IPS DF 6.9 (cell line): ENCODE results near the gene FERMT3.

Source experiments
- DNase-seq: peaks from one replicate; pipeline ENCODE4 v3.0.0-alpha.2; 2013; ENCODE audit warnings: low read depth, low spot score
- H3K27ac ChIP-seq: one replicate; pipeline ENCODE4 v1.5.1; 2013; ENCODE audit warnings: low read length, control low read depth
- H3K27me3 ChIP-seq: 2 replicates; pipeline ENCODE4 v1.6.1; 2013; ENCODE audit warnings: mild to moderate bottlenecking, low read length; ENCODE audit not compliant: control insufficient read depth, insufficient read depth
- H3K36me3 ChIP-seq: 2 replicates; pipeline ENCODE4 v1.6.1; 2013; ENCODE audit warnings: low read length; ENCODE audit not compliant: control insufficient read depth, insufficient read depth
- H3K4me1 ChIP-seq: 2 replicates; pipeline ENCODE4 v1.6.1; 2013; ENCODE audit warnings: low read length; ENCODE audit not compliant: control insufficient read depth, insufficient read depth
- H3K4me3 ChIP-seq: 2 replicates; pipeline ENCODE4 v1.5.1; 2013; ENCODE audit warnings: mild to moderate bottlenecking, low read length
- H3K9me3 ChIP-seq: 2 replicates; pipeline ENCODE4 v1.6.1; 2013; ENCODE audit warnings: low read length, inconsistent platforms; ENCODE audit not compliant: control insufficient read depth, insufficient read depth
- WGBS: extraction: QIAGEN DNeasy Blood & Tissue Kit; methylation state at CpG from one replicate; pipeline ENCODE4 v1.1.7; 2013; ENCODE audit warnings: mixed read lengths, missing lambda C conversion rate; ENCODE audit not compliant: insufficient read length, insufficient coverage; 5-methylcytosine and 5-hydroxymethylcytosine counted together

Gene FERMT3

DNA sequence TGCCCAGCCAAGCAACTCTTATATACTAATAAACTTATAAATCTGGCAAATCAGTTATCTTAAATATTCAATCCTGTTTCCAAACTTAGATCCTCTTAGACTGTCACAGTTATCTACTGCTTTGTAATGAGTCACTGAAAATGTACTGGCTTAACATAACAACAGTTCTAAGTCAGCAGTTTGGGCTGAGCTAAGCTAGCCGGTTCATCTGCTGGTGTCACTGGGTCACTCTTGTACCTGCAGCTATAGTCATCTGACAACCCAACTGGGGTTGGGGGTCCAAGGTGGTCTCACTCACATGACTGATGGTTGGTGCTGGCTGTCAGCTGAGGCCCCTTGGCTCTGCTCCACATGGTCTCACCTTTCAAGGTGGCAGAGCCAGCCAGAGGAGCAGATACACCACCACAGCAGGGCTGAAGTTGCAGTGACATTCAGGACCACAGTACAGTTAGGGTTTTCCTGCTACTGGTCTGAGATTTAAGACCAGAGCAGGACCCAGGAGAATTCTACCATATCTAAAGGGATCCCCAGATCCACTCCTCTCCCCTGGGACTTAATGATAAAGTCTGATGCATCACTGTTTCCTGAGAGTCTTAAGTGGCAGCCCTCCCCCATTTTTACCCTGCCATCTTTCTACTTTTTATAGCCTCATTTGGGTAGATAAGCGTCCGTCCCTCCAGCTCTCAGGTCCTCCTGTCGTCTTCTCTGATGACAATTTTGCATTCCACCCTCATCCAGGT is 32.7 kb upstream of the FERMT3 start:
- no peaks in the 10 kb centered on the region for H3K4me1 ChIP-seq
- H3K36me3 ChIP-seq, result no peaks in the 10 kb centered on the region
- H3K4me3 ChIP-seq, result no peak overlapping the region
- no CpG with 5 or more reads among the region's 4 CpGs for WGBS
- no peak overlapping the region for H3K27ac ChIP-seq
- no peaks in the 10 kb centered on the region for H3K9me3 ChIP-seq
- DNase-seq, result no peak
- H3K27me3 ChIP-seq, result no peaks in the 10 kb centered on the region

DNA sequence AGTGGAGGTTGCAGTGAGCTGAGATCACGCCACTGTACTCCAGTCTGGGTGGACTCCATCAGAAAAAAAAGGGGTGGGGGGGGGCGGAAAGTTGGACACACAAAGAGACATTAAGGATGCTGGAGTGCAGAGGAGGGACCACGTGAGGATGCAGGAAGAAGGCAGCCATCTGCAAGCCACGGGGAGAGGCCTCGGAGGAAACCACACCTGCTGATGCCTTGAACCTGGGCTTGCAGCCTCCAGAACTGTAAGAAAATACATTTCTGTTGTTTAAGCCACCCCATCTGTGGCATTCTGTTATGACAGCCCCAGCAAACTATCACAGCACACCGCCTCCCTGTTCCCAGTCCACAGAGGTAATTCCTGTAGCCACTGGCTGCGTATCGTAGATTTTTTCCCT is 29.8 kb upstream of the FERMT3 start:
- Histone ChIP-seq H3K27me3 (no peaks in the 10 kb centered on the region), H3K4me1 (no peaks in the 10 kb centered on the region), H3K27ac (no peak overlapping the region), H3K36me3 (no peaks in the 10 kb centered on the region), H3K4me3 (no peak overlapping the region), H3K9me3 (no peaks in the 10 kb centered on the region)
- WGBS, result no CpG with 5 or more reads among the region's 8 CpGs
- DNase-seq, result no peak

DNA sequence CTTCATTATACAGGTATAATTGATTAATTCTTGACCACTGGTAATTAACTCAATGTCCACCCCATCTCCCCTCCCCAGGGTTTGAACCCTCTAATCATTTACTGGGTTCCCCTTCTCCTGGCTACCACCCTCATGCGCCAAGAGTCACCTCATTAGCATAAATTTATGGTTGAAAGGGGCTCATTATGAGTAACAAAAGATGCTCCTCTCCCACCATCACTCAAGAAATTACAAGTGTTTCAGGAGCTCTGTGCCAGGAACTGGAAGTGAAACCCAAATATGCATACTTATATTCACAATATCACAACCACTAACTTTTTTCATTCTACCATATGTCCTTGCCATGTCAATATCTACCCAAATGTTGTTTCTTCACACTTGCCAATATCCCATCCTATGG is 28.3 kb upstream of the FERMT3 start:
- no peak for DNase-seq
- WGBS, result no CpG with 5 or more reads among the region's 1 CpG
- no peaks in the 10 kb centered on the region for H3K36me3 ChIP-seq
- H3K4me1 ChIP-seq, result no peaks in the 10 kb centered on the region
- H3K27ac ChIP-seq, result no peak overlapping the region
- H3K27me3 ChIP-seq, result no peaks in the 10 kb centered on the region
- H3K9me3 ChIP-seq, result no peaks in the 10 kb centered on the region
- H3K4me3 ChIP-seq, result no peak overlapping the region

DNA sequence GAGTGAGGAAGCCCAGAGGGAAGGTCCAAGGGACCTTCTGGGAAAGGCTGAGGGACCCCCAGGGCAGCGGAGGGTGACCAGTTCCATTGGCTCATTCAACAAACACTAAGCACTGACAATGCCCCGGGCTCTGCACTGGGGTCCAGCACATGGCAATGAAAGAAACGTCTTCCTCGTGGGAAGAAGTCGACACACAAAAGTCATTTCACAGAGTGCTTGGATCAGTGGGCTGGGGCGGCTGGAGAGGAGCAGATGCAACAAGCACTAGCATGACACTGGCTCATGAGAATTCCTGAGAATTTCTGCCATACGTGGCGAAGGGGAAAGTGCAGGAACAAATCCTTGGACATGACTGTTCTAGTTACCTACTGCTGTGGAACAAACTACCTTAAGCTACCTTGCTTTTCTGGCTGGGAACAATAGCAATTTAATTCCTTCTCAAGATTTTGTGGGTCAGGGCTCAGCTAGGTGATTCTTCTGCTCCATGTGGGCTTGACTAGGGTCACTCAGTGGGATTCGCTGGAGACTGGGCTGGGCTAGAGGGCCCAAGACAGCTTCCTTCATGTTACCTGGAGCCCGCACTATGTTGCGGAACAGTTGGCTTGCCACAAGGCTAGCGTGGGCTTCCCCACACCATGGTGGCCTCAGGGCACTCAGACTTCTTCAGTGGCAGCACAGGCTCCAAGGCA is 27.4 kb upstream of the FERMT3 start:
- H3K4me1 ChIP-seq, result no peaks in the 10 kb centered on the region
- H3K9me3 ChIP-seq, result no peaks in the 10 kb centered on the region
- no peak overlapping the region for H3K4me3 ChIP-seq
- no peak overlapping the region for H3K27ac ChIP-seq
- no peak for DNase-seq
- no peaks in the 10 kb centered on the region for H3K36me3 ChIP-seq
- WGBS, result no CpG with 5 or more reads among the region's 12 CpGs
- no peaks in the 10 kb centered on the region for H3K27me3 ChIP-seq

DNA sequence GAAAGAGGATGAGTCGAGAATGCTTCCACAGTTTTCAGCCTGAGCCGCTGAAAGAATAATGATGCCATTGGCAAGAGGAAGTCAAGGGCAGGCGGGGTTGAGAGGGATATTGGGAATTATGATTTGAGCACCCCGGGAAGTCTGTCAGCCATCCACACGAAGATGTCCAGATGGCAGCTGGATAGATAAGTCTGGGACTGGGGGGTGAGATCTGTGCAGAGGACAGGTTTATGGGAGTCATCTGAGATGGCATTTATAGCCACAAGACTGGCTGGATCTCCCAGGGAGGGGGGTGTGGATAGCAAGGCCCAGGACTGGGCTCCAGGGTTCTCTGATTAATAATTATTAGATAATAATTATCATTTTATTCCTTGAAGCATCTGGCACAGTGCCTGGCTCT is 25.6 kb upstream of the FERMT3 start:
- no peak for DNase-seq
- Histone ChIP-seq H3K36me3 (no peaks in the 10 kb centered on the region), H3K4me3 (no peak overlapping the region), H3K9me3 (no peaks in the 10 kb centered on the region), H3K27me3 (no peaks in the 10 kb centered on the region), H3K27ac (no peak overlapping the region), H3K4me1 (no peaks in the 10 kb centered on the region)
- no CpG with 5 or more reads among the region's 5 CpGs for WGBS

DNA sequence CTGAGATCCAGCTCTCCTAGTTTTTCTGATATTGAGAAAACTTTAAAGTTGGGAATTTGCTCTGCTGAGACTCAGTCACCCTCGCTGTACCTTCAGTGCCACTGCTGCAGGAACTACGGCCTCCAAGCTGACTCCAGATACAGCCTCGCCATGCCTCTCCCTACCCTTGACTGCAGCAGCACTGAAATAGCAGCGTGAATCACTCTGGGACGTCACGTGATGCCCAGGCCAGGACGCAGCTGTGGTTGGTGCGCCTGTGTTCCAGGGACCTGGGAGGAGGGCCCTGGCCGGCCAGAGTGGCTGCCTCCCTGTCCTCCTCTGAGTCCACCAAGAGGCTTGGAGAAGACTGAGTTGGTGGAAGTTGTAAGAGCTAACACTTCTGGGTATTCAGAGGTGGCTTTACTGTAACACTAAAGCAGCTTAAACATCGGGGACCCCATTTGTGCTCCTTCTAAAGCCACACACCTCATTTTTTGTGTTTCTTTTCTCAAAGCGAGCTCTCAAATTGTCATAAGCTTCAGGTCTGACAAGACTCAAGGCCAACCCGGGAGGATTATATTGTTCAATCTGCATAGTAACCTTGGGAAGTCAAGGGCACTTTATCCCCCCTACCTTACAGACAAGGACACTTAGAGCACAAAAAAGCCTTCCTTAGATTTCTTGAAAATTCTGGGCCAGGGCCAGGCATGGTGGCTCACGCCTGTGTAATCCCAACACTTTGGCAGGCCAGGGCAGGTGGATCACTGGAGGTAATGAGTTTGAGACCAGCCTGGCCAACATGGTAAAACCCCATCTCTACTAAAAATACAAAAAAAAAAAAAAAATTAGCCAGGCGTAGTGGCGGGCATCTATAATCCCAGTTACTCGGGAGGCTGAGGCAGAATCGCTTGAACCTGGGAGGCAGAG is 24.8 kb upstream of the FERMT3 start:
- Histone ChIP-seq H3K36me3 (no peaks in the 10 kb centered on the region), H3K27ac (no peak overlapping the region), H3K4me1 (no peaks in the 10 kb centered on the region), H3K27me3 (no peaks in the 10 kb centered on the region), H3K4me3 (no peak overlapping the region), H3K9me3 (no peaks in the 10 kb centered on the region)
- no peak for DNase-seq
- WGBS, result no CpG with 5 or more reads among the region's 17 CpGs

DNA sequence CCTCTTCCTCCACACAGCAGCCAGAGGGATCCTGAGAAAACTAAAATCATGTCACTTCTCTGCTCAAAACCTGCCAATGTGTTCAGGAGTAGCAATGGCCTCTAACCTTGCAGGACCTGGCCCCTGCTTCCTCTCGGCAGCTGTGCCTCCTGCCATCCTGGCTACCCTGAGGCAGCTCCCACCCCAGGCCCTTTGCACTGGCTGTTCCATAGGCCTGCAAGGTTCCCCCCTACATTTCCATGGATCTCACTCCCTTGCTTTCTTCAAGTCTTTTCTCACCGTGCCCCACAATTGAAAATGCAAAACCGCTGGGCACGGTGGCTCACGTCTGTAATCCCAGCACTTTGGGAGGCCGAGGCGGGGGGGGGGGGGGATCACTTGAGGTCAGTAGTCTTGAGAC is 22.6 kb upstream of the FERMT3 start:
- H3K4me3 ChIP-seq, result no peak overlapping the region
- H3K9me3 ChIP-seq, result no peaks in the 10 kb centered on the region
- DNase-seq, result no peak
- H3K36me3 ChIP-seq, result no peaks in the 10 kb centered on the region
- no peak overlapping the region for H3K27ac ChIP-seq
- H3K27me3 ChIP-seq, result no peaks in the 10 kb centered on the region
- H3K4me1 ChIP-seq, result no peaks in the 10 kb centered on the region
- WGBS, result no CpG with 5 or more reads among the region's 7 CpGs

DNA sequence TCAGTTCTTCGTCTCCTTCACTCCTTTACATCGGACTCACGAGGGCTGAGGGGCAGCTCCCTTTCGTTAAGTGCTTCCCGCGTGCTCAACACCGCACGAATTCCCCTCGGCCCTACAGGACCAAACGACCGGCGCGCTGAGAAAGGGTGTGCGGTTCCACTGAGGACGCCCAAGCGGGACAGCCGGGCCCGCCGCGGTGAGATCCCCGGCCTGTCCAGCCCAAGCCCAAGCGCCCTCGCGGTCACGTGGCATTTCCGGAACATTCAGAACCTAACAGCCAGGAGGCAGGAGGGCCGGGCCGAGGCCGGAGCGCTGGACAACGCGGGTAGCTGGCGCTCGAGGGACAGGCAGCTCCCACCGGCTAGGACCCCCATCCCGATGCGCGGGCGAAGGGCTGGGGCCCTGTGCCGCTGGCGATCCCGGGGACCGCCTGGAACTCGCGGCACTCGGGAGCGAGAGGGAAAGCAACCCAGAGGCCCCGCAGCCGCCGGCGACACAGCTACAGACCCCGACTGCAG is 21.3 kb upstream of the FERMT3 start:
- no peaks in the 10 kb centered on the region for H3K27me3 ChIP-seq
- H3K4me1 ChIP-seq, result no peaks in the 10 kb centered on the region

DNA sequence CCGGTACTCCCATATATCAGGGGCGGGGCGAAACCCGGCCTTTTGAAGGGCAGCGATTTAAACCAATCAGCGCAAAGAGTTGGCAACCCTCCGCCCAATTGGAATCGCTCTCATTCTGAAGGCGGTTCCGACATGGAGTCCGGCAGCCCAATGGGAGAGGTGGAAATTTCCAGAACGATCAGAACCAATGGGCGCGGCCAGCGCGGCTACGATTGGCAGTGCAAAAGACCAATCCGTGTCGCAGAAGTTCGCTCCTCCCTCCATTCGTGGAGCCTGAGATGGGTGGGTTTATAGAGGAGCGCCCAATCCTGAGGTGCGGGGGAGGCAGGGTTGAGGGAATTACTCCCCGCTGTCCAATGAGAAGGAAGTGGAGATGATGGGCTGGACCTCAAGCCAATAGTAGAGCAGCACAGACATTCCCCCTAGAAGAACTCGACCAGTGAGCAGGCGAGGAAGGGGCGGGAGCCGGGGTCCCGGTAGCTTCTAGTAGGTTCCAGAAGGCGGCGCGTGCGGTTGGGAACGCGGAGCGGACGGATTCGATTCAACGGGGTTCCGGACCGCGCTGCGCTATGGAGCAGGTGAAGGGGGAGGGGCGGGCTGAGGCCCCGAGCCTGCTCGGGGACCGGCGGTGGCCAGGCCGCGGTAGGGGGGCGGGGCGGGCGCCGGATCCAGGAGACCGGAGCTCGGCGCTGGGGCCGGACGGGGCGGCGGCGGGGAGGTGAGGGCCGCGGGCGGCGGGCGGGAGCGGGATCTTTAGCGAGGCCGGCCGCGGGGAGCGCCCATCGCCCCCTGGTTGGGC is 20.6 kb upstream of the FERMT3 start, which contains the start of gene STIP1:
Gene STIP1 (plus strand): TSS at position 479 of the 799 bp plus-strand sequence. CDS start 91 bp downstream, at position 570.
- H3K27me3 ChIP-seq, result no peaks in the 10 kb centered on the region
- peak; percentile 100 for DNase-seq
- peak within 1 kb of the TSS; percentile 71 for H3K4me3 ChIP-seq
- WGBS, result no CpG with 5 or more reads among the region's 74 CpGs
- H3K36me3 ChIP-seq, result no peaks in the 10 kb centered on the region
- no peaks in the 10 kb centered on the region for H3K4me1 ChIP-seq
- H3K27ac ChIP-seq, result no peak within 1 kb of the TSS
- no peaks in the 10 kb centered on the region for H3K9me3 ChIP-seq

More for the DNA sequence above, 21.3 kb upstream of the FERMT3 start:
- Histone ChIP-seq H3K27ac (no peak overlapping the region), H3K36me3 (no peaks in the 10 kb centered on the region), H3K9me3 (no peaks in the 10 kb centered on the region), H3K4me3 (peak overlapping the region; percentile 71)
- DNase-seq, result no peak
- no CpG with 5 or more reads among the region's 52 CpGs for WGBS
